NCI-H1417 treated with DMSO at 0.1 percent for 48 hours (cell line): ENCODE measurements around the gene PDE4D.
"Not testable (repeated sequence)": the region's sequence is repeated elsewhere in the genome, so short reads cannot be mapped to it uniquely, and the experiment has no call there.

Experiments
- DNase-seq: peaks from one replicate; lab custom pipeline; 2025; lab: John Stamatoyannopoulos, UW

The PDE4D gene

GRCh38 chr5:59327191-59327980, 566.1 kb downstream of the PDE4D start:
- DNase-seq = no peak

GRCh38 chr5:59326596-59326995, 566.9 kb downstream of the PDE4D start:
- DNase-seq = no peak

DNA sequence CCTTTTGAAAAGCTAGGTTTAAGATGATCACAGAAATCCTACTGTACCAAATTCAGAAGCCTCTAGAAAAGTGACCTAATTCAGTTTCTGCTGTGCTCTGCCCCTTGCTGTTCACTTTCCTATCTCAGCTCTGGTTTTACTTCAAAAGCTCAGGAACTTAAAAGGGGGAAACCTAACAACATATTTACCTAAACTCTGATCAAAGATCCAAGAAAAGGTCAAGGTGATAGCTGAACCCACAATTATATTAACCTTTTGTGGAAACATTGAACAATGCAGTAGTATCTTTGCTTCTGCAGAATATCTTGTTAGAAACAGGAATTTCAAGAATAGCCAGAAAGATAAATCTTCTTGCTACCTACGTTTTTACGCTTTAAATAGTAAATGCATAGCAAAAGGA, 568.5 kb downstream of the PDE4D start:
- DNase-seq = no peak

GRCh38 chr5:59322894-59323293, 570.6 kb downstream of the PDE4D start:
- DNase-seq = no peak

DNA sequence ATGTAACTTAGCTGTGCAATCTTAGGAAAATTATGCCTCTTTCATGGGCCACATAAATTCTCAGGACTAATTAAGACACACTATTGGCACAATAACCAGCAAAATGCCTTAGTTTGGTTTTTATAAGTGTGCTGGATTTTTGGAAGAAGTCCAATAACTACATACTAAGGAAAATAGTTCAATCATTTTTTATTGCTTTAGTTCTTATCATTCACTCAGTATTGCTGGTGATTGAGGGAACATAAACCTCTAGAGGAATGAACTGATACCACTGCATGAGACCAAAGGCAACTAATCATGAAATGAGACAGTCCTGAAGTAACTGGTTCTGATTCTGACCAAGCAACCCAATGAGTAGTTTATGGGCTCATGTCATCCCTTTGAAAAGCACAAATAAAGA, 571.5 kb downstream of the PDE4D start:
- no peak for DNase-seq

- no peak for DNase-seq
These were observed 571.9 kb downstream of the PDE4D start for GRCh38 chr5:59321642-59322041.

- DNase-seq = no peak
These were observed 573.1 kb downstream of the PDE4D start for GRCh38 chr5:59320420-59320819.

DNA sequence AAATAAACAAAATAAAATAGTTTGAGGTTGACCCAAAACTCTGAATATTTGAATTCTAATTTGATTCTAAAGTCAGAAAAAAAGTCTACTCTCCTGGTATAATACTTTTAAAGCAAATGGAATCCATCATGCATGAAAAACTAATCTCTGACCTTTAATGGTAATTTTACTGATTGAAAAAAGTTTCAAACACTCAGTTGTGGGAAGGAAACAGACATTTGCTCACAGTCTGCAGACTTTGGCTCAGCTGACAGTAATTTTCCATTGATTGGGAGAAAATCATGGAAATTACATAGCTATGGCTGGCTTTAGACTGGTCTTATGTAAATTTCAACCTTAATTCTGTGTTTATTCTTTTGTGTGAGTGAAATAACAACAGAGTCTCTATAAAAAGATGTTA, 574.3 kb downstream of the PDE4D start:
- DNase-seq = no peak

DNA sequence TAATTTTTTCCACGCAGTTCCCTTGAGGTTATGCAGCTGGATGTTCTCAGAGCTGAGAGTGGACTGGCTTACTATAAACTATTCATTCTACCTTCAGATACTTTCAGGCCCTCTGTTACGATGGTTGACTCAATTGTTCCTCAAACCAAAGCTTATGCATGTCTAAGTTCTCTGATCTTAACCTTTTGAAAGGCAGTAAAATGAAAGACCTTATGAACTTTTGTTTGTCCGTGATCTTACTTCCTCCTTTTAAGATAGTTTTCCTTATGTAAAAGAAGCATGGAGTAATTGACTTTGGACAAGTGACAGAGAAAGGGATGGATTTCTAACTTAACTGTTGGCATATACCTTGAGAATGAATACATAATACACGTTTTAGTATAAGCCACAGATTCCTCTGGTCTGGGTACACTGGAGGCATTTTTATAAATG, 575.7 kb downstream of the PDE4D start:
- no peak for DNase-seq

DNA sequence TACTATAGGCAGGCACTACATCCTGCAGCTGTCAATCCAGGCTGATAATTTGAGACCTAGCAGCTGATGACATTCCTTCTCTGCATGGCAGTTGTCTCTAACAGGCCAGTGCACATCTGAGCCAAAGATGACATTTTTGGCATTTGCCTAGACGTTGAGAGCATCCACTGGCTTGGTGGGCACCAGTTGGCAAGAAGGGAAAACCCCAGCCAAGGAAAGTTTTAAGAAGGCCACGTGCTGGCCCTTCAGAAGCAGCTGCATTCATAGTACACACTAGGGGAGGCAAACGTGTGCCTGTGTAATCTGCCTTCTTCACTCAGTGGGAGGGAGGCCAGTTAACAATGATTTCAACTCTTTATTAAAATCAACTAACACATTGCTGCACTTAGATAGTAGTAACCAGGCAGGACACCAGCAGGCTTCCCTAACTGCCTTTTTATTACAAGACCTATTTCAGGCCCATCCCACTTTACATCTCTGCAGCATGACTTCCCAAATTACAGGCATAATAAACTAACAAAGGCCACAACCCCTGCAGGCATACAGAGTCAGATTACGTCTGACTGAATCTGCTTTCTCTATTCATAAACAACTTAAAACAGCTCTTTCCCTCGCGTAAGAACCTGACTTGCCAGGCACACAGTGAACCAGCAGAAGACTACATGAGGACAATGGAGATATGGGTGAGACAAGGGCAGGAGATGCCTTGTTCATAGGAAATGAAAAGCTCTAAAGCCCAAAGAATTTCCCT, 576.3 kb downstream of the PDE4D start:
- no peak for DNase-seq

DNA sequence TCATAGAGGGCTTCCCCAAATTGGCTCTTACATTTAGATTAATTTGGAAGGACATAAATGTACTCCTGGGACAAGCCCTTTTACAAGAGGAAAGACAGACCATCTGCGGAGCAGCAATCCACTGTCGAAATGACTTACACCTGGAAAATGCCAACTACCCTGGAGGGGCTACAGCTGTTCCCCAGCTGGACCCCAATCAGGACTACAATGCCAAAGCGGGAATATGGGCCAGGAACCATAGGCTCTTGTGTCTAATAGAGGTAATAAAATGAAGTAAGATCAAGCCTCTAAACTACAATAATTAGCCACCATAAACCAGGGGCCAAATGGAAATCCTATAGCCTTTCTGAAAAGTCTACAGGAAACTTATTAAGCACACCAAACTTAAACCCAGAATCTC, 581.3 kb downstream of the PDE4D start:
- DNase-seq = no peak

- DNase-seq = not testable (repeated sequence)
These were observed 584.8 kb downstream of the PDE4D start for GRCh38 chr5:59308685-59309084.

GRCh38 chr5:59303289-59303716, 590.2 kb downstream of the PDE4D start:
- not testable (repeated sequence) for DNase-seq

DNA sequence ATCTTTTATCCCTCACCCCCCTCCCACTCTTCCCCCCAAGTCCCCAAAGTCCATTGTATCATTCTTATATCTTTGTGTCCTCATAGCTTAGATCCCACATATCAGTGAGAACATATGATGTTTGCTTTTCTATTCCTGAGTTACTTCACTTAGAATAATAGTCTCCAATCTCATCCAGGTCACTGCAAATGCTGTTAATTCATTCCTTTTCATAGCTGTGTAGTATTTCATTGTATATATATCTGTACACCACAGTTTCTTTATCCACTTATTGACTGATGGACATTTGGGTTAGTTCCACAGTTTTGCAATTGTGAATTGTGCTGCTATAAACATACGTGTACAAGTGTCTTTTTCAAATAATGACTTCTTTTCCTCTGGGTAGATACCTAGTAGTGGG, 591.0 kb downstream of the PDE4D start:
- not testable (repeated sequence) for DNase-seq

DNA sequence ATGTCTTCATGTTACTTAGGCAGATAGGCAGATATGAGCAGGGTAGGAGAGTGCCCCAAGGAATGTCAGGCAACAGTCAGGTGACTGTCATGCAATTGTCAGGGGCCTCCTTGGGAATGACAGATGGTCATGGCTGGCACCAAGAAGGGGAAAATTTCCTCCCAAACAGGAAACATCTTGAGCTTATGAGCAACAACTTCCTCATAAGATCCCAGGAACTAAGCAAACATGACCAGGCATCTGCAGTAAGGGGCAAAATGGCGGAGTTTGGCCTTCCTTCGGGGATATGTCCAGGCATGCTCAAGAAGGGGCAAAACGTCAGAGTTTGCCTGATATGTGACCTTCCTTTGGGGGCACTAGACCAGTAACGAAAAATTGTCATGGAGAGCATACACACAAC, 591.8 kb downstream of the PDE4D start:
- DNase-seq = no peak

DNA sequence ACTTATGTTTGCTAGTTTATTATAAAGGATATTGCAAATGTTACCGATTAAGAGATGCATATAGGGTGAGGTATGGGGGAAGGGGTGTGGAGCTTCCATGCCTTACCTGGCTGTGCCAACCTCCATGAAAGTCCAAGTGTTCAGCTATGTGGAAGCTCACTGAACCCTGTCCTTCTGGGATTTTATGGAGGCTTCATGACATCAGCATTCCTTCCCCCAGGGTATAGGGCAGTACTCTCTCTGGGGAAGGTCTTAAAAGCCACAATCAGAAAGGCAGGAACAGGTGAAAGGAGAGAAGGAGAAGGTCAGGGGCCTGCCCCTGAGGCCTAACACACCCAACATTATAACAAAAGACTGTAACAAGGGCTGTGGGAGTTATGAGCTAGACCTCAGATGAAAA, 592.6 kb downstream of the PDE4D start:
- DNase-seq = no peak

GRCh38 chr5:59299006-59299405, 594.5 kb downstream of the PDE4D start:
- DNase-seq = no peak

DNA sequence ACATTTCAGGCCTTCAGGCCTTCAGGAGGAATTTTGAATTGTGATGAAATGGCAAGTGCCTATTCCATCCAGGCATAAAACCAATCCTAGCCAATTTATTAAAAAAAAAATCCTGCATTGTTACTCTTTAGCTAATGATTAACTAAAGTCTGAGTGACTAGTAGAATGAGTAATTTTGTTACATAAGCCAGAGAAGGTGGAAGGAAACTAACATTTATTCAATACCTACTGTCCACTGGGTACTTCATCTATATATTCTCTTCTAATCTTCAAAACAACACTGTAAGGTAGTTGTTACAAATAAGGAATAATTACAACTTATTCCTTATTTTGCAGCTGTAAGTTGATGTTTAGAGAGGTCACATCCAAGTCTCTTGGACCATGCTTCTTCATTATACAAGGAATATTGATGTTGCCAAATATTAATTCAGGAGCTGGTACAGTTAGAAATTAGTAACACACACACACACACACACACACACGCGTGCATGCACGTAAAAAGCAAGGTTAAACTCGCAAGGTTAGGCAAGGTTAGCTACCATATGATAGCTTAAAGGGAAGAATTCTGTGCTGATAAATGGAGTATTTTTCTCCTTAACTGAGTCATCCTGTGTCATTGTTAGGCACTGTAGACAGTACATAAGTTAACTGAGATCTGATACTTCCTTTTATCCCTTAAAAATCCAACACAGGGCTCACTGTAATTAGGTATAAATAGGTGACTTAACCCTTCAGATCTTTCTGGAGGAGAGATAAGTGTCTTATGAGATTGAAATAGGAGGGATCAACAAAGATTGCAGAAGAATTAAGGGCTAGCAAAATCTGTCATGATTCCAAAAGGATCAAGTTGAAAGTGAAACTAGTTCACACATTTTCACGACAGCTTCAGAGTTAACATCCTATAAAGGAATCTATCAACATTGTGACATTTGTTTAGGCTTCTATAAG, 596.9 kb downstream of the PDE4D start:
- DNase-seq = no peak

DNA sequence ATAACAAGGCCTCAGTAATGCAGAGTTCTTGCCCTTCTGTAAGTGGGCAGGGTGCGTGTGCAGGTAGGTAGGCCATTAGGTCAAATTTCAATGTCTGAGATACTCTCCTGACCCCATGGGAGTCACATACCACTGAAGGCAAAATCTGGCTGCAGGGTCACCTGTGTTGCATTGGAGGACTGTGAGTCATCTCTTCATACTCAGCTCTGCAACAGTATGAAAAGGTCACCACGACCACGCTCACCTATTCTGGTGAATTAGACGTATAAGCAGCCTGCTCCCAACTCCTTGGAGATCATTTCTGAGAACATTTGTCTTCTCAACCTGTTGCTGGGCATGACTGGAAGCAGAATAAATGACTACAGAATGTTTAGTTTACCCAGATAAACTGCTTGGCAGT, 599.8 kb downstream of the PDE4D start:
- DNase-seq = no peak

- DNase-seq = no peak
These were observed 601.6 kb downstream of the PDE4D start for GRCh38 chr5:59291941-59292340.

GRCh38 chr5:59287884-59288283, 605.6 kb downstream of the PDE4D start:
- DNase-seq = no peak

- DNase-seq = no peak
These were observed 606.2 kb downstream of the PDE4D start for GRCh38 chr5:59287361-59287760.
